IPS-18a (cell line): ENCODE results near the gene MDP1.
"Not testable (repeated sequence)": the region's sequence is repeated elsewhere in the genome, so short reads cannot be mapped to it uniquely, and the experiment has no call there.

Experiments
- H3K27ac ChIP-seq: one replicate; pipeline ENCODE4 v1.5.1; 2013; ENCODE audit warnings: low read length
- H3K27me3 ChIP-seq: one replicate; pipeline ENCODE4 v1.6.1; 2013; ENCODE audit warnings: mild to moderate bottlenecking, low read length; ENCODE audit not compliant: control insufficient read depth, insufficient read depth
- H3K36me3 ChIP-seq: one replicate; pipeline ENCODE4 v1.6.1; 2013; ENCODE audit warnings: low read depth, low read length; ENCODE audit not compliant: control insufficient read depth
- H3K4me1 ChIP-seq: one replicate; pipeline ENCODE4 v1.6.1; 2013; ENCODE audit warnings: low read depth, low read length; ENCODE audit not compliant: control insufficient read depth
- H3K4me3 ChIP-seq: one replicate; pipeline ENCODE4 v1.5.1; 2013; ENCODE audit warnings: low read length
- H3K9ac ChIP-seq: one replicate; pipeline ENCODE4 v1.6.1; 2013; ENCODE audit warnings: mild to moderate bottlenecking, low read length, moderate library complexity
- H3K9me3 ChIP-seq: one replicate; pipeline ENCODE4 v1.6.1; 2013; ENCODE audit warnings: low read depth, low read length; ENCODE audit not compliant: control insufficient read depth

Gene MDP1

GRCh38 chr14:24234095-24235005 is 18.5 kb upstream of the MDP1 start:
- Histone ChIP-seq H3K27me3 (no peaks in the 10 kb centered on the region), H3K9ac (no peak overlapping the region), H3K36me3 (peaks cover 35% of the 10 kb centered on the region), H3K9me3 (no peaks in the 10 kb centered on the region), H3K27ac (no peak overlapping the region), H3K4me3 (no peak overlapping the region), H3K4me1 (peaks cover 7% of the 10 kb centered on the region)

GRCh38 chr14:24233538-24233866 is 17.6 kb upstream of the MDP1 start:
- Histone ChIP-seq H3K27ac (peak overlapping the region; percentile 66), H3K9me3 (no peaks in the 10 kb centered on the region), H3K4me1 (peaks cover 7% of the 10 kb centered on the region), H3K27me3 (no peaks in the 10 kb centered on the region), H3K9ac (peak overlapping the region; percentile 79), H3K4me3 (peak overlapping the region; percentile 93), H3K36me3 (peaks cover 27% of the 10 kb centered on the region)

GRCh38 chr14:24232645-24233537 is 17.0 kb upstream of the MDP1 start, which contains the start of gene GMPR2:
Gene GMPR2 (plus strand): TSS chr14:24232929. CDS start chr14:24233254, 325 bp downstream.
- peaks cover 7% of the 10 kb centered on the region for H3K4me1 ChIP-seq
- H3K9me3 ChIP-seq = no peaks in the 10 kb centered on the region
- H3K36me3 ChIP-seq = peaks cover 24% of the 10 kb centered on the region
- H3K4me3 ChIP-seq = peak within 1 kb of the TSS; percentile 93
- H3K9ac ChIP-seq = peak within 1 kb of the TSS; percentile 79
- no peaks in the 10 kb centered on the region for H3K27me3 ChIP-seq
- peak within 1 kb of the TSS; percentile 72 for H3K27ac ChIP-seq

GRCh38 chr14:24232121-24232644 is 16.3 kb upstream of the MDP1 start, which contains the start of gene NEDD8:
Gene NEDD8 (minus strand): TSS chr14:24232367. CDS start chr14:24232267, 100 bp downstream.
- Histone ChIP-seq H3K9ac (peak within 1 kb of the TSS; percentile 79), H3K9me3 (no peaks in the 10 kb centered on the region), H3K36me3 (peaks cover 17% of the 10 kb centered on the region), H3K4me3 (peak within 1 kb of the TSS; percentile 93), H3K4me1 (peaks cover 7% of the 10 kb centered on the region), H3K27me3 (no peaks in the 10 kb centered on the region), H3K27ac (peak within 1 kb of the TSS; percentile 72)

GRCh38 chr14:24231263-24232120 is 15.6 kb upstream of the MDP1 start:
- Histone ChIP-seq H3K27me3 (no peaks in the 10 kb centered on the region), H3K9me3 (no peaks in the 10 kb centered on the region), H3K4me1 (peaks cover 7% of the 10 kb centered on the region), H3K36me3 (peaks cover 10% of the 10 kb centered on the region), H3K27ac (peak overlapping the region; percentile 72), H3K9ac (peak overlapping the region; percentile 79), H3K4me3 (peak overlapping the region; percentile 93)

- Histone ChIP-seq H3K36me3 (peaks cover 2% of the 10 kb centered on the region), H3K9ac (no peak overlapping the region), H3K4me3 (no peak overlapping the region), H3K4me1 (peaks cover 7% of the 10 kb centered on the region), H3K27me3 (no peaks in the 10 kb centered on the region), H3K27ac (no peak overlapping the region), H3K9me3 (no peaks in the 10 kb centered on the region)
These were observed 13.0 kb upstream of the MDP1 start for GRCh38 chr14:24228902-24229301.

GRCh38 chr14:24226473-24226872 is 10.6 kb upstream of the MDP1 start:
- H3K9me3 ChIP-seq = no peaks in the 10 kb centered on the region
- no peak overlapping the region for H3K9ac ChIP-seq
- no peaks in the 10 kb centered on the region for H3K27me3 ChIP-seq
- H3K4me3 ChIP-seq = no peak overlapping the region
- no peak overlapping the region for H3K27ac ChIP-seq
- H3K4me1 ChIP-seq = no peaks in the 10 kb centered on the region
- H3K36me3 ChIP-seq = peaks cover 2% of the 10 kb centered on the region

- no peak overlapping the region for H3K27ac ChIP-seq
- no peaks in the 10 kb centered on the region for H3K4me1 ChIP-seq
- H3K9me3 ChIP-seq = no peaks in the 10 kb centered on the region
- H3K27me3 ChIP-seq = no peaks in the 10 kb centered on the region
- H3K36me3 ChIP-seq = peaks cover 2% of the 10 kb centered on the region
- H3K9ac ChIP-seq = no peak overlapping the region
- H3K4me3 ChIP-seq = no peak overlapping the region
These were observed 8.8 kb upstream of the MDP1 start for GRCh38 chr14:24224618-24225071.

- H3K27me3 ChIP-seq, H3K27ac ChIP-seq, H3K4me3 ChIP-seq, H3K36me3 ChIP-seq, H3K9ac ChIP-seq, H3K4me1 ChIP-seq, H3K9me3 ChIP-seq: not testable (repeated sequence)
These were observed 7.1 kb upstream of the MDP1 start for GRCh38 chr14:24222987-24223386.

- no peaks in the 10 kb centered on the region for H3K4me1 ChIP-seq
- no peaks in the 10 kb centered on the region for H3K27me3 ChIP-seq
- no peaks in the 10 kb centered on the region for H3K36me3 ChIP-seq
- no peak overlapping the region for H3K9ac ChIP-seq
- no peaks in the 10 kb centered on the region for H3K9me3 ChIP-seq
- no peak overlapping the region for H3K27ac ChIP-seq
- no peak overlapping the region for H3K4me3 ChIP-seq
These were observed 3.7 kb upstream of the MDP1 start for GRCh38 chr14:24219521-24219920.
